Measurements from ENCODE around the gene MLC1.

- no peak for TF ChIP-seq CTCF (IDR thresholded peaks at IDR 0.05)
- TF ChIP-seq EZH2 (IDR thresholded peaks at IDR 0.05; ENCODE audit: borderline replicate concordance, insufficient read depth, low read depth, low read length, poor library complexity, severe bottlenecking), result no peak
Measured at GRCh38 chr22:50014053-50014501, 71.1 kb downstream of the MLC1 start.
